Measurements from ENCODE around the gene SPINK13.
"Not testable (repeated sequence)": the region's sequence is repeated elsewhere in the genome, so short reads cannot be mapped to it uniquely, and the experiment has no call there.

Gene SPINK13, protein sequence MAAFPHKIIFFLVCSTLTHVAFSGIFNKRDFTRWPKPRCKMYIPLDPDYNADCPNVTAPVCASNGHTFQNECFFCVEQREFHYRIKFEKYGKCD

DNA sequence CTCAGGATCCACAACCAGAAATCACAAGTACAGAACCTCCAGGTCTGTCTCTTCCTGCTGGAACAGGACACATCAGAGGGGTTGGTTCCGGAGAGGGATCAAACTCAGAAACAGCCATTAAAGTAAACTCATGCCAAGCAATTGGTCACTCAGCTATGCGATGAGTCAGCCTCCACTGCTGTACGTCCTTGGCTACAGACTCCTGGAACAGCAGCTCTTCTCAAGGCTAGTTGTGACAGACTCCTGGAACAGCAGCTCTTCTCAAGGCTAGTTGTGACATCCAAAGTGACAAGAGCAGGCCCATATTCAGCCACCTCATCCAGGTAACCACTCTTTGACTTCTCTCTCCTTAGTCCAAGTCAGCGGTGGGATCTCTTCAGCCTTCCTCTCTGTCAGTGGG is at the start of gene SPINK13:
SPINK13 (plus strand) TSS at position 229 of the 400 bp plus-strand sequence. CDS start 1,279 bp downstream, outside the sequence.
- no peak for DNase-seq

DNA sequence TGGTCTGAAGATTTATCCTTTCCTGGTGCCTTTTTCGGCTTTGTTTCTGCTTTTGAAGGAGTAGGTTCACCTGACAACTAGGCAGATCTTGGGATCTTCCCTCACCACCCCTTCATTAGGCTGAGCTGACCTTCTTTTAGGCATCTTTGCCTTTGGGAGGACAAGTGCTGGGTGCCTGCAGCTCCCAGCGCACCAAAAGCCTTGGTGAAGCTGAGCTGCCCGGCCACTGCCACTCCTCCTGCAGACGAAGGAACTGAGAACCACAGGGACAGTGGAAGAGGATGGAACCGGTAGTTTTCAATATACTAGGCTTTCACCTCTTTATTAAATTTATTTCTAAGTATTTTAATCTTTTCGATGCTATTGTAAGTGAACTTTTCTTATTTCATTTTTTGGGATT is 47.1 kb upstream of the SPINK13 start:
- no peak for DNase-seq

DNA sequence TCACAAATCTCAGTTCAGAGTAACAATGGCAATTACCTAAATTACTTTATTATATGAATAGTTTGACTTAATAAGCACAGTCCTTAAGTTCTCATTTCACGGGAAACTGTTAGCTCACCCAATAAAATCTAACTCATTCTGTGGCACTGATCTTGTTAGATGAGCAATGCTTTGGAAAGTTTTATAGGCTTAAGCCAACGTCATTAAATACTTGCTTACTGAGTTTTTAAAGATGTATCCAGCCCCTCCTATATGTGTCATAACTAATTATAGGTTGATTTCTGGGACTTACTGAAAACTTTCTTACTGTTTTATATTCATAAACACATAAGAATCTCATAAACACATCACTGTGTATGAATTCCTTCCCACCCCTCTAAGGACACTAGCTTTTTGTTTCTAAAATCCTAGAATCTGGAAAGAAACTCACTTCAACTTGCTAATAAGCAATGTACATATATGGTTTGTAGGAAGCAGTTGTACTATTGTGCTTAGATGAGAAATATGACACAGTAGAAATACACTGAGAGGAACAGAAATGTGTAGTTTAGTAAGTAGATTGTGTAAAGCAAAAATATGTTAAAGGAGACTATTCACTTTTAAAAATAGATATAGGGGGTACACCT is 44.4 kb upstream of the SPINK13 start:
- no peak for DNase-seq

DNA sequence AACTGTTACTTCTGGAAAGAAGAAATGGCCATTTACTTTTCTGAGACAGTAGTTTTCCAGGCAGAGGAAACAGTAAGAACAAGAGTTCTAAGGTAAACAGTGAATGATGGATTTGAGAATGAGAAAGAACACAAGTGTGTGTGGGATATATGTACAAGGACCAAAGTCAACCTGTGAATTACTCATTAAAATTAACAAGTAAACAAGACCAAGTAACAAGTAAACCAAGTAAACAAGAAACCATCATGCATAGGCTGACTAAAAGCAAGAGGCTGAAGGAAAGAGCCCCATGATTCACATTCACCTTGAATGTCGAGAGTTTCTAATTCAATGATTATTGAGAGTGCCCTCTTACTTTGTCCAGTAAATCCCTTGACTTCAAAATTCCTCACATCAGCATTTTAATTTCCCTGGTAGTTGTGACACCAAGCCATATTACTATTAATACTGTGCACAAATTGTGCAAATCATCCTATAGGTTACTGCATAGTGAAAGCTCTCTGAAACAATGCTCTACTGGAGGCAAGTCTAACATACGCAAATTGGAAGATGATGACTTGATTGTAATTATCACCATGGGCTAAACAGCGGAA is 40.1 kb upstream of the SPINK13 start:
- no peak for DNase-seq

DNA sequence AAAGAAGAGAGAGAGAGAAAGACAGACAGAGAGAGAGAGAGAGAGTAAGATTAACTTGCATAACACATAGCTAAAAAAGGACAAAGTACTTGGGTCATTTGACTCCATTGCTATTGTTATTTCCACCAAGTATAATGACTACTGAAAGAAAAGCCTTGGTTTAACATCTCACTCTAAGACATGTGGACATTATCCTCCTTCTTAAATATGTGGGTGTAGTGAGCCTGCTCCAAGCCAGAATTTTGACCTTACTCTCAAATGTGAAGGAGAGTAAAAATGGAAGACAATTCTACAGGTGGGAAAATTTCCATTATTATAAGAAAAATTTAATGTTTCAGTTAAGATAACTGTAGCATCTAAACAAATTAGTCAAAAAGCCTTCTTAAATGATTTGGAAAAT is 38.8 kb upstream of the SPINK13 start:
- DNase-seq: no peak

DNA sequence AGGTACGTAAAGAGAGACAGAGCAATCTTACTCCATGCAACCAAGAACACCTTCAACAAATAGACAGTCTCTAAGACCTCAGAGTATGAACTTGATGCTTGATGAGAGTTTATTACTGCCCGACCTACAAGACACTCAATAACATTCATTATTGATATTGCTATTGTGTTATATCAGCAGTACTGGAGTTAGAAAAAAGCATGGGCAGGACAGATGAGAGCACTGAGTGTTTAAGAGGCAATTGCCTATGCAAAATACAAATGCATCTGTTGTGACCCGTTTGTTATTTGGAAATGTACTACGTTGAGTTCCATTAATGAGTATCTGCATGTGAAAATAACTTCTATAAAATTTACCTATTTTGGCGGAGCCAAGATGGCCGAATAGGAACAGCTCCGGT is 38.4 kb upstream of the SPINK13 start:
- no peak for DNase-seq

DNA sequence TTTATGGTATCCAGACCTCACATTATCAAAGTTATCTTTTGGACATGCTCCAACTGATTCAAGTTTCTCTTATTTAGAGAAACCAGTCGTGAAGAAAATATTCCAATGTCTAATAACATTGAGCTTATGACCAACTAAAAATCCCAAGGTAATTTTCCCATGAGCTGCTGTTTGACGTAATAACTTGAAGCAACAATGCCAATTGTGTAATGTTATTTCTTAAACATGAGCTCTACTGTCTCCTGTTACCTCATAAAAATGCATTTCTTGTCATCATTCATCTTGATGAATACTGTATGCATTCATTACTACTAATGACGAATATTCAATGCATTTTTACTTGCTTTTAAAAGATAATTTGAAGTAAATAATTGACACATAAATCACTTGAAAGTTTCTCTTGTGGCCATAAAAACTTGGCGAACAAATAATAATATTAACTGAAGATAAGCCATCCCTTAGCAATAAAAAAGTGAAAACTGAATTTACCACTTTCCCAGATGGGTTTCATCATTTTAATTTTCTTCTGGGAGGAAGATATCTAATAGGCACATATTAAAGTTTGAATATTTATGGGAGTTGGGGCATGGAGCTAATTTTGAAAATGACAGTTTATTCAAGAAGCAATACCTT is 30.7 kb upstream of the SPINK13 start:
- DNase-seq: no peak

DNA sequence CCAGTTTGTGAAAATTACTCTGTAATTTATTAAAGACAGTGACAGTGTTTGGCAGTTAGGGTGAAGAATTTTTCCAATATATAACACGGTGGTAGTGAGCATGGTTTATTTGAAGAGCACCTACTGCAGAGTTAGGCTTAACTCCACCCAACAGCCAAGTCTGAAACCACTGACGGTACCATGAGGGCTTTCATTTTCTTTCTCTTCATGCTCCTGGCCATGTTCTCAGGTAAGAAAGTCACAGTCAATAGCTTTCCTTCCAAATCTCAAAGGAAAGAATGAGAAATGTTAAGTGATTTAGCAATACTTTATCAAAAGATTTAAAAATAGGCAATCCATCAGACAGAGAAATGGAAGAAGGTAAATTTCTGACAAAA is 30.2 kb upstream of the SPINK13 start, which contains the start of gene MARCOL:
MARCOL (plus strand) TSS at position 108 of the 377 bp plus-strand sequence; CDS start at position 181, 73 bp downstream.
- DNase-seq: no peak

DNA sequence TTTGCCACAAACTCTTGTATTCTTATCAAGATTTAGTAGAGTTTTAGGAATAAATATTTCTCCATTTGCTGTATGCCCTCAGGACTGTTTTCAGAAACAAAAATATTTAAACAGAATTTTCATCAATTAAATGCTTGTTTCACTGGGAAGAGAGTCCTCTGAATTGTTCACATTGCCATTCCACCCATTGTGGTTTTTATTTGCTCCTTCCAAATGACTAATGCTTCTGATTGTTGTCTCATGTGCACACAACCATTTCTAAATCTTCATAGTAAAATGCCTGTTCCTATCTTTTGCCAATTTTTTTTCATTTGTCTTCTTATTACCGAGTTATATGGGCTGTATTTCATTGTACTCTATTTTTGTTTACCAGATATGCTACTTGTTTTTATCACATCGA is 19.7 kb upstream of the SPINK13 start:
- DNase-seq: no peak

DNA sequence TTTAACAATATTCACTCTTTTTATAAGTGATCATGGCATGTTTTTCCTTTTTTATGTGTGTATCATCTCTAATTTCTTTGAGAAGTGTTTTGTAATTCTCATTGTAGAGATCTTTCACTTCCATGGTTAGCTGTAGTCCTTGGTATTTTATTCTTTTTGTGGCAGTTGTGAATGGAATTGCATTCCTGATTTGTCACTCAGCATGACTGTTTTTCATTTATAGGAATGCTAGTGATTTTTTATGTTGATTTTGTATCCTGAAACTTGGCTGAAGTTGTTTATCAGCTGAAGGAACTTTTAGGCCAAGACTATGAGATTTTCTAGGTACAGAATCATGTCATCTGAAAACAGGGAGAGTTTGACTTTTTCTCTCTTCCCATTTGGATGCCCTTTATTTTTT is 13.1 kb upstream of the SPINK13 start:
- no peak for DNase-seq

DNA sequence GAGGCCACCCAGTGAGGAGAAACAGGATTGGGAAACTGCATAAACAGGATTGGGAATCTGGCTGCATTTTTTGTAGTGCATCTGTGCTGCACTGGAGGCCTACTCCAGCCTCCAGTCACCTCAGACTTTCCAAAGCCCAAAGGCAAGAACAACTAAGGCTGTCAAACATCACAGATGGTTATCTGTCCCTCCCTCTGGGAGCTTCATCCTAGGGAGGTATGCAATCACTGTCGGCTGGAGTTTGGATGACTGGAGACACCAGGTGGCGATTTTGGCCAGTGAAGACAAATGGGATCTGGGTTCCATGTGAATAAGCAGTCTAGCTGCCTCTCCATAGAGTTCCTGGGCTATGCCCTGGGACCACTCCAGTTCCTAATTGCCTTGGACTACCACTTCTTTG is 9.3 kb upstream of the SPINK13 start:
- no peak for DNase-seq

DNA sequence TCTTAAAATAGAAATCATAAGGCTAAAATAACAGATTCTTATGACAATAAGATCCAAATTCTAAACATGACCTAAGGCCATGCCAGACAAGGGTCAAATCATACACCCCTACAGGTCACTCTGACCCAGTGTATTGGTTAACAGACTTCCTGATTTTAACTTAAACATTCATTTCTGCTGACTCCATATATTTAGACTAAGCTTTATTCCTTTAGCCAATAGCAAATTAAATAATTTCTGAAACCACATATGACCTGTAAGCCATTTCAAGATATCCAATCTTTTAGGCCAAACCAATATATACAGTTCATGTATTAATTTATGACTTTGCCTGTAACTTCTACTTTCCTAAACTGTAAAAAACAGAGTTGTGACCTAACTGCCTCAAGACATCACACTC is 7.4 kb upstream of the SPINK13 start:
- DNase-seq: no peak

DNA sequence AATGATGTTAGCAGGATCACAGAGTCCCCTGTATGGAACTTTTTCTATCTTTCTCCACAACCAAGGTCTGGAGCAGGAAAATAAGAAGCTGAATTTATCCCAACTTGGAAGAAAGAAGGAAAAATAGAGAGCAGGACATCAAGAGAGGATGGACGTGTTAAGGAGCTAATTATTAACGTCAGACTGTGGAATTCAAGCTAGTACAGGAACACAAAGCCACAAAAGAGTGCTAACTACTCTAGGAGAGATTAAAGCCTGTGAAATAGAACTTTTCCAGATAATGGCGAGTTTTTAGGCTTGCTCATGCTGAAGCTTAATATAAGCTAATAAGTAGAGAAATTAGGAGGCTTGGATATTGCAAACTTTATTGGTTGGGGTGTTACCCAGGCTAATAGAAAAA is 632 bp upstream of the SPINK13 start:
- DNase-seq: no peak

DNA sequence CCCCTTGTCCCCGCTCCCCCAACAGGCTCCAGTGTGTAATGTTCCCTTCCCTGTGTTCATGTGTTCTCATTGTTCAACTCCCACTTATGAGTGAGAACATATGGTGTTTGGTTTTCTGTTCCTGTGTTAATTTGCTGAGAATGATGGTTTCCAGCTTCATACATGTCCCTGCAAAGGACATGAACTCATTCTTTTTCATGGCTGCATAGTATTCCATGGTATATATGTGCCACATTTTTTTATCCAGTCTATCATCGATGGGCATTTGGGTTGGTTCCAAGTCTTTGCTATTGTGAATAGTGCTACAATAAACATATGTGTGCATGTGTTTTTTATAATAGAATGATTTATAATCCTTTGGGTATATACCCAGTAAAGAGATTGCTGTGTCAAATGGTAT is 6.5 kb downstream of the SPINK13 start:
- not testable (repeated sequence) for DNase-seq

DNA sequence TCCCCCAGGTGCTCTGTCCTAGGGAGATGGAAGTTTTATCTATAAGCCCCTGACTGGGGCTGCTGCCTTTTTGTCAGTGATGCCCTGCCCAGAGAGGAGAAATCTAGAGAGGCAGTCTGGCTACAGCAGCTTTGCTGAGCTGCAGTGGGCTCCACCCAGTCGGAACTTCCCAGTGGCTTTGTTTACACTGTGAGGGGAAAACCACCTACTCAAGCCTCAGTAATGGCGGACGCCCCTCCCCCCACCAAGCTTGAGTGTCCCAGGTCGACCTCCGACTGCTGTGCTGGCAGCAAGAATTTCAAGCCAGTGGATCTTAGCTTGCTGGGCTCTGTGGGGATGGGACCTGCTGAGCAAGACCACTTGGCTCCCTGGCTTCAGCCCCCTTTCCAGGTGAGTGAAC is 12.3 kb downstream of the SPINK13 start:
- DNase-seq: not testable (repeated sequence)

DNA sequence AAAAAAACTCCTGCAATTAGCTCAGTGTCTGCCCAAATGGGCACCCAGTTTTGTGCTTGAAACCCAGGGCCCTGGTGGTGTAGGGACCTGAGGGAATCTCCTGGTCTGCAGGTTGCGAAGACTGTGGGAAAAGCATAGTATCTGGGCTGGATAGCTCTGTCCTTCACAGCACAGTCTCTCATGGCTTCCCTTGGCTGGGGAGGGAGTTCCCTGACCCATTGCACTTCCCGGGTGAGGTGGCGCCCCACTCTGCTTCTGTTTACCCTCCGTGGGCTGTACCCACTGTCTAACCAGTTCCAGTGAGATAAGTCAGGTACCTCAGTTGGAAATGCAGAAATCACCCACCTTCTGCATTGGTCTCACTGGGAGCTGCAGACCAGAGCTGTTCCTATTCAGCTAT is 12.7 kb downstream of the SPINK13 start:
- not testable (repeated sequence) for DNase-seq

DNA sequence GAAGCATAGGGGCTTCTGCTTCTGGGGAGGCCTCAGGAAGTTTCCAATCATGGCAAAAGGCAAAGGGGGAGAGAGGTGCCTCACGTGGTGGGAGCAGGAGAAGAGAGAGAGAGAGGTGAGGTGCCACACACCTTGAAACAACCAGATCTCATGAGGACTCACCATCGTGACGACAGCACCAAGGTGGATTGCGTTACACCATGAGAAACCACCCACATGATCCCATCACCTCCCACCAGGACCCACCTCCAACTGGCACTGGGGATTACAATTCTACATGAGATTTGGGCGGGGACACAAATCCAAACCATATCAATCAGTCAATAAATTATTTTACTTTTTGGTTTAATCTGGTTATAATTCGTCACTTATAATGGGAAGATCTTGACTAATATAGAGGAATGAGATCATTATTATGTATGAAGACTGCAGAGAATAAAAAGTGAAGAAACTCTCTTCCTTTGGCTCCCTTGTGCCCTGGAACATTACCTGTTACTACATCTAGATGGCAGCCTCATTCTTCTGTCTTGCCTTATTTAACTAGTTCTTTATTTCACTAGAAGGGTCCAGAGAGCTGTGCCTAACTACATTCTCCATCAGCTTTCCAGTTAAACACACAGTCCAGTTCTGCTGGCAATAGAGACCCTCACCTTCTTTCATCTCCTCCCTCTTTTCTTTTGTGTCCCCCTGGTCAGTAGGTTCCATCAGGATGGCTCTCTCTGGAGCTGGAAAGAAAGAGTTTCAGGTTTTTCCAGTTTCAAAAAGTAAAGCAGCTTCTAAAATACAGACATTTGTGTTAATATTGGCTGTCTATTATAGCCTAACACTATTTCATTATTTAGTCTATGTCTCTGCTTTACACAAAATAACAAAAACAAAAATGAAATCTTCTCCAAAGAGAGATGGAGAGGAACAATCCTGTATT is 21.9 kb downstream of the SPINK13 start:
- no peak for DNase-seq

DNA sequence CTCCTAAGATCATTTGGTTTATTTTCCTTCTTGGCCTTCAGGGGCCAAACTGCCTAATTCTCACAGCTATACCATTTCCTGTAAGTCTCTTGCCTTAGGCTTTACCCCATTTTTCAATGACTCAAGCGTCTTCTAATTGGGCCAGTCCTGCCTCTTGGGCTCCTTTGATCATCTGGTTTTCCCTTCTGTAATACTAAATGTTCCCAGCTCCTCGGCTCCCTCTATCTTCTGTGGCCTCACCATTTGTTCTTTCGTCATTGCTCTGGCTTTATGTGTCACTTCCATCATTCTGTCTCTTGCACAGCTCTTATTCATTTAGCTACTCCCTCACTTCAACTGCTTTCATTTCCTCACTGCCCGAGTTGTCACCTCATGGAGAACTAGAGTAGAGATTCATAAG is 29.1 kb downstream of the SPINK13 start:
- no peak for DNase-seq

DNA sequence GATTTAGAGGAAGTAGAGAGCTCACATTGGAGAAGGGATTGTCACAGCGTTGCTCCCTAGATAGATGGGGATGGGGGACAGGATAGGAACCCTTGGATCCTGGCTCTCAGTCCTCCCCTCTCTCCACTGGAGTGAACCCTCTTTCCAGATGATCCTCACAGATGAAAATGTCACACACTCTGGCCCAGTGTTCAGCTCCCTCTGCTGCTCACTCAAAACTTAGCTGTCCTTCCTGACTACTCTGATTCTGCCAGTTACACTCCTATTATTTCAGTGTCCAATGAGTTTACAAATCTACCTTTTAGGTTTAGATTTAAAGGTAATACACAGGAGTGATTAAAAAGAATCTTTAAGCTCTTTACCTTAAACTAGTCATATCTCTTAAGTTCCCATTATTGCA is 37.9 kb downstream of the SPINK13 start:
- DNase-seq: no peak

DNA sequence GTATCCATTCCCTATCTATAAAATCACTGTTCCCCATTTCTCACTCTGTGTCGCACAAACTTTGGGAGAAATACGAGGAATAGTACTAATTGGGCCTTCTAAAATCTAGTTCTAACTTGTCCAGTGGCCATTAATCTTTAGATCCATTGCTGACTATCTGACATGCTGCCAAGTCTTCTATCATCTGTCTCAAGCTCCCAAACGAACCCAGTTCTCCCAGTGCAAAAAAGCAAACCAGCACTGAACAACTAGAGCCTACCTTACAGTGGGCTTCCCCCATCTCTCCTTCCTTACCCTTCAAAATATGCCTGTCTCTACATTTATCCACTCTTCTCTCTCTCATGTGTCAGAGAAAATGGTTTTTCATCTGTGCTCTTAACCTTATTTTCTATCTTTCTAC is 40.4 kb downstream of the SPINK13 start:
- DNase-seq: no peak

DNA sequence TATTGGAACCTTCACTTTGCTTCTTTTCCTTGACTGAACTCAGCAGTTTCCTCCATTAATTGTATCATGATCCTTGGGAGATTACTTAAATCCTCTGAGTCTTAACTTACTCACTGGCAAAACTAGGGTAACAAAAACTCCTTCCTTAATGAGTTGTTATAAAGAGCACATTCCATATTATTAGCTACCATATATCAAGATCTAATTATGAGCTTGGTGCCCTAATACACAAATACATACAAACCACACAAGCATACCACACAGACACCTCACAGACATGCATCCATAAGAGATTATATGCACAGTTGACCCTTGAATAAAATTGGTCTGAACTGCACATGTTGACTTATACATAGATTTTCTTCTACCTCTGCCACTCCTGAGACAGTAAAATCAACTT is 41.2 kb downstream of the SPINK13 start:
- no peak for DNase-seq

DNA sequence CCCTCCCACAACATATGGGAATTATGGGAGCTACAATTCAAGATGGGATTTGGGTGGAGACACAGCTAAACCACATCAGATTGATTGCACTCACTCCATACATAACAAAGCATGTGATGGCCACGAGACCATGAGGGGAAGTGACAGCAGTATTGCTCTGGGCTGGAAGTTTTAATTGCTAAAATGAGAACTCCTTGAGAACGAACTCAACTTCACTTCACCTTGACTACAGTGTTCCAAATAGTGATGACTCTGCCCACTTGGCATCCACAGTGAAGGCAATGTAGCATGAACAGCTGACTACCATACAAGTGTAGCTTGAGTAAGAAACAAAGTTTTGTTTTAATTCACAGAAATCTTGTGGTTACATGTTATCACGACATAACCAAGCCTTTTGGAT is 42.9 kb downstream of the SPINK13 start:
- DNase-seq: no peak

DNA sequence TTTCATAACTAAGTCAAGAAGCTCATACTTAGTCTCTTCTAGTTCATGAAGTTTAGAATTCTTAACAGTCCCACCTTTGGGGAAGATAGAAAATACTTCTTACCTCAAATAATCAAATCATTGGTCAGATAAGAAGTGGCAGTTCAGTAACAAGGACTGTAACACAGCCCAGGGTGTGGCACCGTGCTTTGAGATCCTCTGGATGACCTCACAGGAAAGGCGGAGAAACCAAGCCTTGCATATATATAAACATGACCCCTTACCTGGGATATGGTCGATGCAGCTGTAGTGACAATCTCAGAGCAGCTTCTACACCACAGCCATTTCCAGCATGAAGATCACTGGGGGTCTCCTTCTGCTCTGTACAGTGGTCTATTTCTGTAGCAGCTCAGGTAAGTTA is 43.6 kb downstream of the SPINK13 start, which contains the start of gene SPINK7:
SPINK7 (plus strand) TSS at position 271 of the 400 bp plus-strand sequence; CDS start at position 332, 61 bp downstream.
- no peak for DNase-seq
